ENCODE results near the gene SIAH2.
A peak's percentile ranks its signal among the peaks of the same experiment; 100 is the strongest.

The SIAH2 gene

DNA sequence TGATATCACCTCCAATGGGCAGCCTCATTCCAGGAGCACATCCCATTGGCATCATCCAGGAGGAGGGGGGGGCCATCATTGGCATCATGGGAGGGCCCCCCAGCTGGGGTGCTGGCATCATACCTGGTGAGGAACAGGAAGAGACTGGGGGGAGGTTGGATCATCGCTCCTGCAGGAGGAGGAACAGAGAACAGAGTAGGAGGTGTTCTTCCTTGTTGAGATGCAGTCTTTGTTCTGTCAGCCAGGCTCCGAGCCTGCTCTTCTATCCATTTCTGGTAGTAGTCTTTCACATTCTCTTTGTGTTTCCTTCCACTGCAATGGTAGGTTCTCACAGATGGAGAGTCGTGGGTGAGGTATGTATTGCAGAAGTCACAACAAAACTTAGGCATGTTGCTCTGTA is 42.5 kb downstream of the SIAH2 start:
- no peaks in the 10 kb centered on the region for H3K27me3 ChIP-seq (ENCODE audit: control insufficient read depth in 1 of 2, insufficient read depth in 2 of 2, low read length in 2 of 2)
- no peak overlapping the region for H3K4me3 ChIP-seq (ENCODE audit: low read depth in 1 of 2, low read length in 2 of 2)
- no peak overlapping the region for H3K9ac ChIP-seq (ENCODE audit: low read depth in 1 of 2, low read length in 2 of 2)
- H3K36me3 ChIP-seq (ENCODE audit: control insufficient read depth in 1 of 2, insufficient read depth in 2 of 2, low read length in 2 of 2), result no peaks in the 10 kb centered on the region
- no peak overlapping the region for H3K27ac ChIP-seq (ENCODE audit: low read depth, low read length)
- peaks cover 8 to 9% of the 10 kb centered on the region in 2 donors for H3K4me1 ChIP-seq (ENCODE audit: control insufficient read depth in 1 of 2, insufficient read depth in 2 of 2, low read length in 2 of 2)
- no peaks in the 10 kb centered on the region for H3K9me3 ChIP-seq (ENCODE audit: control insufficient read depth in 1 of 2, low read length in 2 of 2)

DNA sequence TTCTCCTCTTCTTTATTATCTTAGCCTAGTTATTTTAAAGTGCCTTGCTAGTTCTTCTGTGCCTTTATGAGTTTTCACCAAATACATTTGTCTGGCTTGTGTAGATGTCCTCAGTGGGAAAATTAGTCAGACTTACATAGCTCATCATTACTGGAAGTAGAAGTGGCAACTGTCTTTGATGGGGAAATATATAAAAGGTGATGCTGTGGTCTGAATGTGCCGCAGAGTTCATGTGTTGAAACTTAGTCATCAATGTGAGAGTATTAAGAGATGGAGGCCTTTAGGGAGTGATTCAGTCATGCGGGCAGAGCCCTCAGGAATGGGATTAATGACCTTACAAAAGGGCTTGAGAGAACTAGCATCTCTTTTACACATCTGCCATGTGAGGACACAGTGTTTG is 52.9 kb downstream of the SIAH2 start:
- no peak overlapping the region for H3K27ac ChIP-seq (ENCODE audit: low read depth, low read length)
- H3K9me3 ChIP-seq (ENCODE audit: control insufficient read depth in 1 of 2, low read length in 2 of 2), result no peaks in the 10 kb centered on the region
- no peaks in the 10 kb centered on the region for H3K27me3 ChIP-seq (ENCODE audit: control insufficient read depth in 1 of 2, insufficient read depth in 2 of 2, low read length in 2 of 2)
- no peak overlapping the region for H3K9ac ChIP-seq (ENCODE audit: low read depth in 1 of 2, low read length in 2 of 2)
- no peak overlapping the region for H3K4me3 ChIP-seq (ENCODE audit: low read depth in 1 of 2, low read length in 2 of 2)
- no peaks in the 10 kb centered on the region for H3K36me3 ChIP-seq (ENCODE audit: control insufficient read depth in 1 of 2, insufficient read depth in 2 of 2, low read length in 2 of 2)
- H3K4me1 ChIP-seq (ENCODE audit: control insufficient read depth in 1 of 2, insufficient read depth in 2 of 2, low read length in 2 of 2), result no peaks in the 10 kb centered on the region

DNA sequence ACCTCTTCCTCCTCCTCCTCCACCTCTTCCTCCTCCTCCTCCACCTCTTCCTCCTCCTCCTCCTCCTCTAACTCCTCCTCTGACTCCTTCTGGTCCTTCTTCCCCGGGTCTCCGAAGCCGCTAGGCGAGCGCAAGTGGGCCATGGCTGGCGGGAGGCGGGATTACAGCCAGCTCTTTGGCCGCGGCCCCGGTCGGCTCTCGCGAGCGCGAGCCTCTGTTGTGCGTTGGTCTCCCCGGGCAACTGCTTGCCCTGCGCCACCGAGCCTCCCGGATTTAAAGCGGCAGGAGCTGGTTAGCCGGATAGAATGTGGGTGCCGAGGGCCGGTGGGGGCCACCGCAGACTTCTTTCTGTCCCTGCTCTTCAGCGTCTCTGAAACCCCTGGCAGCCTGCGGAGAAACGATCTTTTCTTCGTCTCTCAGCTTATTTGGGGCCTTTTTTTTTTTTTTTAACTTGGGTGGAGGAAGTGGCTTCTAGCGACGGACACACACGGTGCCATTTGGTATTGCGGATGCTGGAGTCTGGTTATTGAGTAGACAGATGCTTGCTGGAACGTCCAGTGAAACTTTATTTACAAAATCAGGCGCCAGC is 59.1 kb downstream of the SIAH2 start, which contains the start of gene ERICH6:
Gene ERICH6 (minus strand): TSS at position 165 of the 589 bp plus-strand sequence. CDS start 22 bp downstream, at position 143.
- Histone ChIP-seq H3K9me3 (ENCODE audit: control insufficient read depth in 1 of 2, low read length in 2 of 2) (no peaks in the 10 kb centered on the region), H3K27ac (ENCODE audit: low read depth, low read length) (peak within 1 kb of the TSS; percentile 72), H3K4me1 (ENCODE audit: control insufficient read depth in 1 of 2, insufficient read depth in 2 of 2, low read length in 2 of 2) (peaks cover 0 to 7% of the 10 kb centered on the region in 2 donors), H3K27me3 (ENCODE audit: control insufficient read depth in 1 of 2, insufficient read depth in 2 of 2, low read length in 2 of 2) (no peaks in the 10 kb centered on the region), H3K36me3 (ENCODE audit: control insufficient read depth in 1 of 2, insufficient read depth in 2 of 2, low read length in 2 of 2) (no peaks in the 10 kb centered on the region), H3K9ac (ENCODE audit: low read depth in 1 of 2, low read length in 2 of 2) (peak within 1 kb of the TSS; percentile 62 to 69), H3K4me3 (ENCODE audit: low read depth in 1 of 2, low read length in 2 of 2) (peak within 1 kb of the TSS; percentile 84 to 93)

DNA sequence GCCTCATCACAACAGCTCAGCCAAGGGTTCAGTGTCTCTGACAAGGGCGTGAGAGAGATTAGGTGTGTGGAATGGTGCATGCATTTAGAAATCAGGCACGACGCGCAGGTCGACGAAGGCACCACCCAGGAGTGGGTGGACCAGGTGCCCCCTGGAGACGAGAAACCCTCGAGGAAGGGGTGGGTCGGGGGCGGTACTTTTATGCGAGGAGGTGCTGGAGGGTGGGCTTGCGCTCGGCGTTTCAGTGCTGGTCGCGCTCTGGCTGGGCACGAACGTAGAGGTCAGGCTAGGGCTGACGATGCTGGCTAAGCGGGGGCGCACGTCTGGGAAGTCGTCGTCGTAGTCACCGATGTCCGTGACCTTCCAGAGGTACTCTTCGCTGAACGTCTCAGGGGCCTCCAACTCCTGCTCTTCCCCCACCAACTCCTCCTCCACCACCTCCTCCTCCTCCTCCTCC is 59.6 kb downstream of the SIAH2 start:
- Histone ChIP-seq H3K4me1 (ENCODE audit: control insufficient read depth in 1 of 2, insufficient read depth in 2 of 2, low read length in 2 of 2) (peaks cover 0 to 7% of the 10 kb centered on the region in 2 donors), H3K9ac (ENCODE audit: low read depth in 1 of 2, low read length in 2 of 2) (peak overlapping the region; percentile 62 to 69), H3K9me3 (ENCODE audit: control insufficient read depth in 1 of 2, low read length in 2 of 2) (no peaks in the 10 kb centered on the region), H3K27ac (ENCODE audit: low read depth, low read length) (peak overlapping the region; percentile 72), H3K4me3 (ENCODE audit: low read depth in 1 of 2, low read length in 2 of 2) (peak overlapping the region; percentile 84 to 93), H3K27me3 (ENCODE audit: control insufficient read depth in 1 of 2, insufficient read depth in 2 of 2, low read length in 2 of 2) (no peaks in the 10 kb centered on the region), H3K36me3 (ENCODE audit: control insufficient read depth in 1 of 2, insufficient read depth in 2 of 2, low read length in 2 of 2) (no peaks in the 10 kb centered on the region)

DNA sequence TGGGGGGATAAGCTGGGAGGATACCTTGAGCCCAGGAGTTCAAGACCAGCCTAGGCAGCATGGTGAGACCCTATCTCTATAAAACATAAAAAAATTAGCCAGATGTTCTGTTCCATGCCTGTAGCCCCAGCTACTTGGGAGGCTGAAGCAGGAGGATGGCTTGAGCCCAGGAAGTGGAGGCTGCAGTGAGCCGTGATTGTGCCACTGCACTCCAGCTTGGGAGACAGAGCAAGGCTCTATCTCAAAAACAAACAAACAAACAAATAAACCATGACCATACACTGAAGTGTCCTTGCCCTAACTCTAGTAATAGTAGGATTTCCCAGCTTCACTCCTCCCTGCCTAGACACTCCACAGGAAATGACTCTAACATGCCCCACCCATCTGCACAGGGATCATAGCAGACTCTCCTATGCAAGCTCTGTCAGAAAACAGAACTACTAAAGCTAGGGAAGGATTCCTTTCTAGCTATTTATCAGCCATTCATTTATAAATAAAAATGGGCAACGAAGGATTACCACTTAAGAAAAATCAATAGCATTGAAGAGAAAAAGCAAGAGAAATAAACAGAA is 63.8 kb downstream of the SIAH2 start:
- no peaks in the 10 kb centered on the region for H3K9me3 ChIP-seq (ENCODE audit: control insufficient read depth in 1 of 2, low read length in 2 of 2)
- H3K36me3 ChIP-seq (ENCODE audit: control insufficient read depth in 1 of 2, insufficient read depth in 2 of 2, low read length in 2 of 2), result no peaks in the 10 kb centered on the region
- no peak overlapping the region for H3K27ac ChIP-seq (ENCODE audit: low read depth, low read length)
- no peaks in the 10 kb centered on the region for H3K27me3 ChIP-seq (ENCODE audit: control insufficient read depth in 1 of 2, insufficient read depth in 2 of 2, low read length in 2 of 2)
- peaks cover 0 to 7% of the 10 kb centered on the region in 2 donors for H3K4me1 ChIP-seq (ENCODE audit: control insufficient read depth in 1 of 2, insufficient read depth in 2 of 2, low read length in 2 of 2)
- H3K9ac ChIP-seq (ENCODE audit: low read depth in 1 of 2, low read length in 2 of 2), result no peak overlapping the region
- H3K4me3 ChIP-seq (ENCODE audit: low read depth in 1 of 2, low read length in 2 of 2), result no peak overlapping the region

DNA sequence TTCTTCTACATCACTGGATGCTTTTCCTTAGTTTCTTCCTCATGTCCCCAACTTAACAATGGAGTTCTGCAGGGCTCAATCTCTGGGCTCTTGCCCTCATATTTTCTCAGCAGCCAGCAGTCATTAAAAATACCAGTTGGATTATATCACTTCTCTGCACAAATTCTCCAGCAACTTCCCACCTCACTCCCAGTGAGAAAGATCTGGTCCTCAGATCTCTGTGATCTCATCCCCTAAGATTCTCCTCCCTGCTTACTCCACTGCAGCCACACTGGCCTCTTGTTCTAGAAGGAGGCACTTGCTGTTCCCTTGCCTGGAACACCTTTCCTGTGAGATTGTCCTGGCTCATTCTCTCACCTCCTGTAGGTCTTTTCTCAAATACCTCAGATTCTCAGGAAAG is 65.3 kb downstream of the SIAH2 start:
- Histone ChIP-seq H3K9ac (ENCODE audit: low read depth in 1 of 2, low read length in 2 of 2) (no peak overlapping the region), H3K4me1 (ENCODE audit: control insufficient read depth in 1 of 2, insufficient read depth in 2 of 2, low read length in 2 of 2) (no peaks in the 10 kb centered on the region), H3K4me3 (ENCODE audit: low read depth in 1 of 2, low read length in 2 of 2) (no peak overlapping the region)

DNA sequence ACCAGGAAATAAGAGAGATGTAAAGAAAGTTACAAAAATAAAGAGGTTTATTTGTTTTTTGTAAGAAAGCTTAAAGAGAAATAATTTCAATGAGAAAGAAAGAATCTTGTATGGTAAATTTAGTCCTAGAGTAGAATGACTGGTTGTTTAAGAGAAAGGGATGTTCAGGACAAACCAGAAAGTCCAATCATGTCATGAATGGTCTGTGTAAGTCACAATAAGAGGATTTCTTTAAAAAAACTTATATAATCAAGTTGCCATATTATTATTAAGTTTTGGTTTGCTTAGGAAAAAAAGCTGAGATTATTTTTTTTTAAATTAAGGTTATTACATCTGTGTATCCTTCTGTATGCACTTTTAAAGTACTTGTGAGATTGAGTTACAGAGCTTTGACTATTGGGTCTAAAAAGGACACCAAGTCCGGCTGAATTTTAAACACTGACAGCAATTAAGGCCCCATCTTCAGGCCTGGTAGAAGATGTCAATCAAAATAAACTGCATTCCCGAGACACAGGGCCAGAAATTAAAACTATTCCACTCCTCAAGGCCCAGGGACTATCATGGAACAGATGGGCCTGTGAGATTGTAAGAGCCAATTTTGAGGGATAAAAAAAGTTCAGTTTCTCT is 71.4 kb downstream of the SIAH2 start:
- H3K9me3 ChIP-seq (ENCODE audit: control insufficient read depth in 1 of 2, low read length in 2 of 2), result peaks cover 0 to 7% of the 10 kb centered on the region in 2 donors
- no peaks in the 10 kb centered on the region for H3K36me3 ChIP-seq (ENCODE audit: control insufficient read depth in 1 of 2, insufficient read depth in 2 of 2, low read length in 2 of 2)
- H3K4me3 ChIP-seq (ENCODE audit: low read depth in 1 of 2, low read length in 2 of 2), result no peak overlapping the region
- no peaks in the 10 kb centered on the region for H3K27me3 ChIP-seq (ENCODE audit: control insufficient read depth in 1 of 2, insufficient read depth in 2 of 2, low read length in 2 of 2)
- H3K27ac ChIP-seq (ENCODE audit: low read depth, low read length), result no peak overlapping the region
- no peaks in the 10 kb centered on the region for H3K4me1 ChIP-seq (ENCODE audit: control insufficient read depth in 1 of 2, insufficient read depth in 2 of 2, low read length in 2 of 2)
- no peak overlapping the region for H3K9ac ChIP-seq (ENCODE audit: low read depth in 1 of 2, low read length in 2 of 2)

More for the DNA sequence above, 65.3 kb downstream of the SIAH2 start:
- Histone ChIP-seq H3K9me3 (ENCODE audit: control insufficient read depth in 1 of 2, low read length in 2 of 2) (peaks cover 0 to 6% of the 10 kb centered on the region in 2 donors), H3K36me3 (ENCODE audit: control insufficient read depth in 1 of 2, insufficient read depth in 2 of 2, low read length in 2 of 2) (no peaks in the 10 kb centered on the region), H3K27me3 (ENCODE audit: control insufficient read depth in 1 of 2, insufficient read depth in 2 of 2, low read length in 2 of 2) (no peaks in the 10 kb centered on the region), H3K27ac (ENCODE audit: low read depth, low read length) (no peak overlapping the region)

All from duodenal mucosa (tissue), 2 donors.